Mammary epithelial cell (primary cell): Measurements from ENCODE around the gene ARIH1.

ENCODE experiments used
- CTCF ChIP-seq, 2 donors: IDR thresholded peaks in 1 of 2; conservative IDR thresholded peaks in 1 of 2; 2 replicates each; pipeline ENCODE4 v1.5.1; 2011 to 2012; ENCODE audit warnings: inconsistent platforms in 2 of 2, low read length in 2 of 2, mild to moderate bottlenecking in 2 of 2, control low read depth in 1 of 2, low read depth in 1 of 2; ENCODE audit not compliant: insufficient read depth in 1 of 2; ENCODE audit errors: extremely low read depth in 1 of 2
- EZH2 ChIP-seq: IDR thresholded peaks from 2 replicates; pipeline ENCODE4 v1.6.1; 2012; ENCODE audit warnings: low read length, inconsistent platforms, borderline replicate concordance

- TF ChIP-seq CTCF (conservative IDR thresholded peaks at IDR 0.05 in 1 of 2, IDR thresholded peaks at IDR 0.05 in 1 of 2; ENCODE audit: extremely low read depth in 1 of 2, insufficient read depth in 1 of 2, low read depth in 1 of 2, low read length in 2 of 2) (no peak), EZH2 (no peak)
These were observed 9.9 kb upstream of the ARIH1 start for GRCh38 chr15:72464251-72464650.
